HG03159 (cell line): ENCODE measurements around the gene FAM53A.
"Not testable (repeated sequence)": the region's sequence is repeated elsewhere in the genome, so short reads cannot be mapped to it uniquely, and the experiment has no call there.

ENCODE experiments used
- ATAC-seq: cut with Tn5 transposase; IDR thresholded peaks from one replicate; pipeline ENCODE4 v1.9.1; 2021; ENCODE audit warnings: mild to moderate bottlenecking, moderate library complexity; ENCODE audit not compliant: unreplicated experiment

The FAM53A gene

GRCh38 chr4:1608821-1609500, 75.2 kb downstream of the FAM53A start:
- no peak for ATAC-seq

GRCh38 chr4:1608196-1608820, 75.8 kb downstream of the FAM53A start:
- no peak for ATAC-seq

- not testable (repeated sequence) for ATAC-seq
Measured at GRCh38 chr4:1607436-1608195, 76.5 kb downstream of the FAM53A start.

GRCh38 chr4:1604706-1605205, 79.4 kb downstream of the FAM53A start:
- no peak for ATAC-seq

- ATAC-seq = no peak
Measured at GRCh38 chr4:1604181-1604705, 79.9 kb downstream of the FAM53A start.

- no peak for ATAC-seq
Measured at GRCh38 chr4:1603413-1604135, 80.5 kb downstream of the FAM53A start.

GRCh38 chr4:1602655-1603412, 81.3 kb downstream of the FAM53A start:
- no peak for ATAC-seq

- ATAC-seq = no peak
Measured at GRCh38 chr4:1601852-1602654, 82.1 kb downstream of the FAM53A start.

GRCh38 chr4:1601533-1601835, 82.6 kb downstream of the FAM53A start:
- ATAC-seq = no peak

- ATAC-seq = no peak
Measured at GRCh38 chr4:1600811-1601532, 83.1 kb downstream of the FAM53A start.

- ATAC-seq = no peak
Measured at GRCh38 chr4:1600211-1600780, 83.8 kb downstream of the FAM53A start.

GRCh38 chr4:1599491-1600210, 84.5 kb downstream of the FAM53A start:
- no peak for ATAC-seq

GRCh38 chr4:1599026-1599481, 85.1 kb downstream of the FAM53A start:
- ATAC-seq = no peak

- no peak for ATAC-seq
Measured at GRCh38 chr4:1598206-1599025, 85.7 kb downstream of the FAM53A start.

- no peak for ATAC-seq
Measured at GRCh38 chr4:1597021-1597931, 86.8 kb downstream of the FAM53A start.

GRCh38 chr4:1596393-1596792, 87.7 kb downstream of the FAM53A start:
- no peak for ATAC-seq
